SK-N-SH treated with all-trans-retinoic acid at 6 μM for 48 hours (cell line): Measurements from ENCODE around the gene NAA10.
A peak's percentile ranks its signal among the peaks of the same experiment; 100 is the strongest.

Source experiments
- ATAC-seq: fragments of 200-7000 bp; cut with Tn5 transposase; 3 replicates; pipeline ENCODE4 v1.9.1; 2020; ENCODE audit warnings: mild to moderate bottlenecking, moderate library complexity
- ARNTL ChIP-seq: fragments of 450-650 bp; formaldehyde crosslinking; IDR thresholded peaks from 2 replicates; pipeline ENCODE4 v1.5.0; 2020; ENCODE audit warnings: low read depth, mild to moderate bottlenecking, moderate library complexity, borderline replicate concordance
- BACH2 ChIP-seq: fragments of 250-450 bp; sonication (Bioruptor Pico); IDR thresholded peaks from 2 replicates; pipeline ENCODE4 v1.9.0; 2021; ENCODE audit warnings: mild to moderate bottlenecking, borderline replicate concordance
- CREB5 ChIP-seq: fragments of 250-450 bp; sonication (Bioruptor Pico); IDR thresholded peaks from 2 replicates; pipeline ENCODE4 v1.5.1; 2020; ENCODE audit warnings: low read depth, mild to moderate bottlenecking, moderate library complexity
- CSDC2 ChIP-seq: fragments of 250-450 bp; sonication (Bioruptor Pico); IDR thresholded peaks from 2 replicates; pipeline ENCODE4 v1.5.0; 2020; ENCODE audit warnings: mild to moderate bottlenecking, moderate library complexity
- ESRRG ChIP-seq: fragments of 250-450 bp; sonication (Bioruptor Pico); IDR thresholded peaks from 2 replicates; pipeline ENCODE4 v1.6.1; 2021; ENCODE audit warnings: mild to moderate bottlenecking
- GLIS3 ChIP-seq: fragments of 250-450 bp; sonication (Bioruptor Pico); IDR thresholded peaks from 2 replicates; pipeline ENCODE4 v1.5.0; 2020; ENCODE audit warnings: mild to moderate bottlenecking, moderate library complexity
- ISL1 ChIP-seq: fragments of 250-450 bp; sonication (Bioruptor Pico); IDR thresholded peaks from 2 replicates; pipeline ENCODE4 v2.1.2; 2022; ENCODE audit warnings: mild to moderate bottlenecking, moderate library complexity
- OSR1 ChIP-seq: fragments of 250-450 bp; sonication (Bioruptor Pico); IDR thresholded peaks from 2 replicates; pipeline ENCODE4 v1.8.0; 2022; ENCODE audit warnings: moderate library complexity, mild to moderate bottlenecking, inconsistent platforms
- PPARA ChIP-seq: fragments of 250-450 bp; sonication (Bioruptor Pico); IDR thresholded peaks from 2 replicates; pipeline ENCODE4 v1.5.0; 2020; ENCODE audit warnings: mild to moderate bottlenecking, borderline replicate concordance
- RARB ChIP-seq: fragments of 250-450 bp; sonication (Bioruptor Pico); IDR thresholded peaks from 2 replicates; pipeline ENCODE4 v1.8.0; 2021; ENCODE audit warnings: mild to moderate bottlenecking, moderate library complexity
- SNAI2 ChIP-seq: fragments of 250-450 bp; sonication (Bioruptor Pico); IDR thresholded peaks from 2 replicates; pipeline ENCODE4 v1.5.0; 2020; ENCODE audit warnings: mild to moderate bottlenecking, moderate library complexity
- TCF4 ChIP-seq: fragments of 250-450 bp; sonication (Bioruptor Pico); IDR thresholded peaks from 2 replicates; pipeline ENCODE4 v1.8.0; 2021; ENCODE audit warnings: mild to moderate bottlenecking, moderate library complexity, borderline replicate concordance
- TOX ChIP-seq: fragments of 250-450 bp; sonication (Bioruptor Pico); IDR thresholded peaks from 2 replicates; pipeline ENCODE4 v1.8.0; 2021; ENCODE audit warnings: mild to moderate bottlenecking, moderate library complexity, borderline replicate concordance
- TSHZ2 ChIP-seq: fragments of 250-450 bp; sonication (Bioruptor Pico); IDR thresholded peaks from 2 replicates; pipeline ENCODE4 v1.5.0; 2020; ENCODE audit warnings: mild to moderate bottlenecking, moderate library complexity
- ZC3H10 ChIP-seq: fragments of 250-450 bp; sonication (Bioruptor Pico); IDR thresholded peaks from 2 replicates; pipeline ENCODE4 v1.5.1; 2021; ENCODE audit warnings: mild to moderate bottlenecking, moderate library complexity
- ZFP3 ChIP-seq: fragments of 250-450 bp; sonication (Bioruptor Pico); IDR thresholded peaks from 2 replicates; pipeline ENCODE4 v1.5.0; 2020; ENCODE audit warnings: mild to moderate bottlenecking, moderate library complexity
- ZFP30 ChIP-seq: fragments of 450-650 bp; formaldehyde crosslinking; IDR thresholded peaks from 2 replicates; pipeline ENCODE4 v1.5.0; 2022; ENCODE audit warnings: mild to moderate bottlenecking, moderate library complexity
- ZNF565 ChIP-seq: fragments of 450-650 bp; formaldehyde crosslinking; conservative IDR thresholded peaks from 2 replicates; pipeline ENCODE4 v1.5.0; 2020; ENCODE audit warnings: low read depth, mild to moderate bottlenecking, moderate library complexity
- ZNF70 ChIP-seq: fragments of 450-650 bp; formaldehyde crosslinking; IDR thresholded peaks from 2 replicates; pipeline ENCODE4 v1.5.0; 2020; ENCODE audit warnings: mild to moderate bottlenecking, moderate library complexity
- ZNF8 ChIP-seq: fragments of 450-650 bp; formaldehyde crosslinking; IDR thresholded peaks from 2 replicates; pipeline ENCODE4 v1.5.0; 2020; ENCODE audit warnings: mild to moderate bottlenecking, moderate library complexity
- TF ChIP-seq, protein P1 (sequence below): fragments of 250-450 bp; sonication (Bioruptor Pico); IDR thresholded peaks from 2 replicates; pipeline ENCODE4 v1.8.0; 2021; ENCODE audit warnings: low read depth, mild to moderate bottlenecking, moderate library complexity, borderline replicate concordance
- TF ChIP-seq, protein P2 (sequence below): fragments of 250-450 bp; sonication (Bioruptor Pico); IDR thresholded peaks from 2 replicates; pipeline ENCODE4 v1.8.0; 2020; ENCODE audit warnings: mild to moderate bottlenecking, moderate library complexity, borderline replicate concordance
- TF ChIP-seq, protein P3 (sequence below): fragments of 250-450 bp; sonication (Bioruptor Pico); IDR thresholded peaks from 2 replicates; pipeline ENCODE4 v1.5.1; 2021; ENCODE audit warnings: mild to moderate bottlenecking, moderate library complexity

NAA10 gene

GRCh38 chrX:153909980-153910360 is 24.9 kb downstream of the NAA10 start:
- no peak for ATAC-seq
- no peak for TF ChIP-seq BACH2 (CRISPR knock-in tag)
- no peak for TF ChIP-seq ZNF70 (CRISPR knock-in tag)
- TF ChIP-seq, protein P1, sequence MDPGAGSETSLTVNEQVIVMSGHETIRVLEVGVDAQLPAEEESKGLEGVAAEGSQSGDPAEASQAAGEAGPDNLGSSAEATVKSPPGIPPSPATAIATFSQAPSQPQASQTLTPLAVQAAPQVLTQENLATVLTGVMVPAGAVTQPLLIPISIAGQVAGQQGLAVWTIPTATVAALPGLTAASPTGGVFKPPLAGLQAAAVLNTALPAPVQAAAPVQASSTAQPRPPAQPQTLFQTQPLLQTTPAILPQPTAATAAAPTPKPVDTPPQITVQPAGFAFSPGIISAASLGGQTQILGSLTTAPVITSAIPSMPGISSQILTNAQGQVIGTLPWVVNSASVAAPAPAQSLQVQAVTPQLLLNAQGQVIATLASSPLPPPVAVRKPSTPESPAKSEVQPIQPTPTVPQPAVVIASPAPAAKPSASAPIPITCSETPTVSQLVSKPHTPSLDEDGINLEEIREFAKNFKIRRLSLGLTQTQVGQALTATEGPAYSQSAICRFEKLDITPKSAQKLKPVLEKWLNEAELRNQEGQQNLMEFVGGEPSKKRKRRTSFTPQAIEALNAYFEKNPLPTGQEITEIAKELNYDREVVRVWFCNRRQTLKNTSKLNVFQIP, result no peak
- TF ChIP-seq SNAI2 (CRISPR knock-in tag), result no peak
- no peak for TF ChIP-seq GLIS3 (CRISPR knock-in tag)
- no peak for TF ChIP-seq CREB5 (CRISPR knock-in tag)
- TF ChIP-seq ARNTL, result no peak
- TF ChIP-seq ZFP30, result no peak
- TF ChIP-seq ZC3H10 (CRISPR knock-in tag), result no peak
- TF ChIP-seq RARB, result no peak

DNA sequence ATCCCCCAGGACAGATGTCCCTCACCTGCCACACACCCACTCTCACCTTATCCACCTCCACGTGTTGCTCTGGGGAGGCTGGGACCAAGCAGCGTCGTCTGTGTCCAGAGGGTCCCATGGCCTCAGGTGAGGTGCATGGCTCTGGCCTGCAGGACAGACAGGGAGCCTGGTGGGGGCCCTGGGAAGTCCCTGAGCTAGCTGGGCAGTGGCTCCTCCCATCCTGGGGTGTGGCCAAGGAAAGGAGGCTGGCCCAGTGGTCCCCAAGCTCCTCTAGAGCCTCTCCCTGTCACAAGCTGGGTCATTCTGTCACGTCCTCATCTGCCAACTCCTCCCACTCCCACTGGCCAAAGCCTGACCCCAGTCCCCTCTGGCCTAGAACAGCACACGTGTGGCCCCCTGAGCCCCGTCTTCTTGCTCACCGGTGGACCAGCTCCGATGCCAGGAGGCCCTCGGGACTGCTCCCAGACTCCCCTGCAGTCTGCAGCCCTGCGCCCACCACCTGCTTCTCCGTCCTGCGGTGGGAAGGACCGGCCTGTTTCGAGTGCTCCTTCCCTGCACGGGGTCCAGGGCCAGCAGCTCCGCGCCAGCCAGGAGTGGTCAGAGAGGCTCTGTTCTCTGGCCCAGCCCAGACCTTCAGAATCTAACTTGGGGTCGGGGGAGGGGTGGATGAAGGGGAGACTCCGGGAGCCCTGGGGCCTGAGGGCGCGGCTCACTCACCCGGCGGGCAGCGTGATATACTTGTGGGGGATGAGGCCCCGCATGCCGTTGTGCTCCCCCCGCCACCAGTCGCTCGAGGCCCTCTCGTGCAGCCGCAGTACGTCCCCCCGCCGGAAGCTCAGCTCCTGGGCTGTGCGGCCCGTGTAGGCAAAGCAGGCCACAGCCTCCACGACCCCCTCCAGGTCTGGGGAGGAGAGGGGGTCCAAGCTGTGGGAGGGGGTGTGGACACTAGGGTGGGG is 25.5 kb downstream of the NAA10 start:
- TF ChIP-seq ZFP3 (CRISPR knock-in tag) (no peak), ARNTL (no peak), BACH2 (CRISPR knock-in tag) (no peak), ISL1 (CRISPR knock-in tag) (no peak), OSR1 (CRISPR knock-in tag) (no peak), ZNF8 (CRISPR knock-in tag) (no peak), PPARA (CRISPR knock-in tag) (no peak), TCF4 (no peak), TSHZ2 (no peak), SNAI2 (CRISPR knock-in tag) (no peak), ZNF70 (CRISPR knock-in tag) (no peak), CSDC2 (CRISPR knock-in tag) (no peak), ESRRG (no peak), ZNF565 (CRISPR knock-in tag) (no peak), TOX (CRISPR knock-in tag) (no peak)
- TF ChIP-seq, protein P2, sequence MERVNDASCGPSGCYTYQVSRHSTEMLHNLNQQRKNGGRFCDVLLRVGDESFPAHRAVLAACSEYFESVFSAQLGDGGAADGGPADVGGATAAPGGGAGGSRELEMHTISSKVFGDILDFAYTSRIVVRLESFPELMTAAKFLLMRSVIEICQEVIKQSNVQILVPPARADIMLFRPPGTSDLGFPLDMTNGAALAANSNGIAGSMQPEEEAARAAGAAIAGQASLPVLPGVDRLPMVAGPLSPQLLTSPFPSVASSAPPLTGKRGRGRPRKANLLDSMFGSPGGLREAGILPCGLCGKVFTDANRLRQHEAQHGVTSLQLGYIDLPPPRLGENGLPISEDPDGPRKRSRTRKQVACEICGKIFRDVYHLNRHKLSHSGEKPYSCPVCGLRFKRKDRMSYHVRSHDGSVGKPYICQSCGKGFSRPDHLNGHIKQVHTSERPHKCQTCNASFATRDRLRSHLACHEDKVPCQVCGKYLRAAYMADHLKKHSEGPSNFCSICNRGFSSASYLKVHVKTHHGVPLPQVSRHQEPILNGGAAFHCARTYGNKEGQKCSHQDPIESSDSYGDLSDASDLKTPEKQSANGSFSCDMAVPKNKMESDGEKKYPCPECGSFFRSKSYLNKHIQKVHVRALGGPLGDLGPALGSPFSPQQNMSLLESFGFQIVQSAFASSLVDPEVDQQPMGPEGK (CRISPR knock-in tag), result no peak
- TF ChIP-seq, protein P1, result no peak
- TF ChIP-seq, protein P3, sequence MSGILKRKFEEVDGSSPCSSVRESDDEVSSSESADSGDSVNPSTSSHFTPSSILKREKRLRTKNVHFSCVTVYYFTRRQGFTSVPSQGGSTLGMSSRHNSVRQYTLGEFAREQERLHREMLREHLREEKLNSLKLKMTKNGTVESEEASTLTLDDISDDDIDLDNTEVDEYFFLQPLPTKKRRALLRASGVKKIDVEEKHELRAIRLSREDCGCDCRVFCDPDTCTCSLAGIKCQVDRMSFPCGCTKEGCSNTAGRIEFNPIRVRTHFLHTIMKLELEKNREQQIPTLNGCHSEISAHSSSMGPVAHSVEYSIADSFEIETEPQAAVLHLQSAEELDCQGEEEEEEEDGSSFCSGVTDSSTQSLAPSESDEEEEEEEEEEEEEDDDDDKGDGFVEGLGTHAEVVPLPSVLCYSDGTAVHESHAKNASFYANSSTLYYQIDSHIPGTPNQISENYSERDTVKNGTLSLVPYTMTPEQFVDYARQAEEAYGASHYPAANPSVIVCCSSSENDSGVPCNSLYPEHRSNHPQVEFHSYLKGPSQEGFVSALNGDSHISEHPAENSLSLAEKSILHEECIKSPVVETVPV (CRISPR knock-in tag), result no peak
- ATAC-seq, result peak; percentile 29
